GM12892 (cell line): ENCODE data around the gene RALB.

Experiments
- POLR2A ChIP-seq: IDR thresholded peaks from 2 replicates; pipeline ENCODE4 v1.6.1; 2011; ENCODE audit warnings: low read depth, low read length, control low read depth
- POLR2AphosphoS5 ChIP-seq: IDR thresholded peaks from 2 replicates; pipeline ENCODE4 v1.6.1; 2011; ENCODE audit warnings: low read depth, low read length, control low read depth

DNA sequence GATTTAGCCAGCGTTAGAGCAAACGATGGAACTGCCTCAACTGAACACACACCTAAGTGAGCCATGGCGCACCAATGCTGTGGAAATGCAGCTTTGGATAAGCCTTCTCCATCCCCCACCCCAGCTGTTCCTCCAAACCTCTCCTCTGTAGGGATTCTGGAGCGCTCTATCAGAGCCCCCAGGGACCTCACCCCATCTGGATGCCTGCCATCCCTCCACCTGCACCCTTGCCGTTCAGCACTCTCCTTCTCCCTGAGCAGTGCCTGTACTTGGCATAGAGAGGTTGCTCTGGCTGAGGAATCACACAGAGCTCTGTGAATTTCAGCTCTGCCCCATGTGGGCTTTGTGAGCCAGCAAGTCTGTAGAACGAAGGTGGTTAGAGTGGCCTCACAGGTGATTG, 50.5 kb downstream of the RALB start:
- TF ChIP-seq POLR2A (no peak), POLR2AphosphoS5 (no peak)
